ENCODE measurements around the gene HLA-DPB1. TPM values are rescaled to one million over a fixed set of nuclear protein-coding genes. Genes with fewer than 3 reads are reported as not detected.

The HLA-DPB1 gene
- total and polyA plus RNA-seq, 12 donors = 10.8 to 521 (median 120) TPM

DNA sequence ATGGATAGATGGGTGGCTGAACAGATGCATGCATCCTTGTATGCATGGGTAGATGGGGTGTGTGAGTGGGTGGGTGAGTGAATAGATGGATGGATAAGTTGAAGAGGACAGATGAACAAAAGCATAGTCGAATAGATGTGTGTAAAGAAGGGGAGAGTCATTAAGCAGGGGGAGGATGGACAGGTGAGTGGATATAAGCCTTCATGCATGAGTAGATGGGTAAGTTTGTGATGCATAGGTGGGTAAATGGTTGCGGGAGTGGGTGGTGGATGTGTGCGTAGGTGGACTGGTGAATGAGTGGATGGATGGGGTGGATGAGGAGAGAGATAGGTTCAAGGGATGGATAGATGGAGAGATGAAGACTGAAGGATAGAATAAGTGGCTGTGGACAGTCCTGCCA, 29.6 kb downstream of the HLA-DPB1 start:
- no peak for DNase-seq
- H3K36me3 ChIP-seq (replicated peaks in 1 of 2) = no peaks in the 10 kb centered on the region
- H3K4me3 ChIP-seq = no peak overlapping the region
- no peak for TF ChIP-seq POLR2A (IDR thresholded peaks at IDR 0.05)
- no peak for TF ChIP-seq CTCF (IDR thresholded peaks at IDR 0.05)
- peaks cover 0 to 16% (median 4%) of the 10 kb centered on the region in 3 donors for H3K9me3 ChIP-seq (replicated peaks in 1 of 3)
- intact Hi-C loops (cut with DNase I) = no loop called here
- H3K27me3 ChIP-seq = peaks cover 3% of the 10 kb centered on the region
- 68 to 87% (median 80%) methylated on average over 3 of the region's 3 CpGs for WGBS, 4 donors
- no peak overlapping the region for H3K27ac ChIP-seq
- H3K4me1 ChIP-seq (replicated peaks in 1 of 2) = no peaks in the 10 kb centered on the region

GRCh38 chr6:33105916-33106871, 30.4 kb downstream of the HLA-DPB1 start:
- H3K36me3 ChIP-seq (replicated peaks in 1 of 2) = no peaks in the 10 kb centered on the region
- intact Hi-C loops (cut with DNase I) = no loop called here
- H3K9me3 ChIP-seq (replicated peaks in 1 of 3) = peaks cover 0 to 9% (median 0%) of the 10 kb centered on the region in 3 donors
- WGBS, 4 donors = 65 to 80% (median 68%) methylated on average over 8 to 9 of the region's 9 CpGs
- H3K4me1 ChIP-seq (replicated peaks in 1 of 2) = no peaks in the 10 kb centered on the region
- no peak for TF ChIP-seq CTCF (IDR thresholded peaks at IDR 0.05)
- TF ChIP-seq POLR2A (IDR thresholded peaks at IDR 0.05) = no peak
- H3K27me3 ChIP-seq = peaks cover 3% of the 10 kb centered on the region
- no peak for DNase-seq
- H3K4me3 ChIP-seq = no peak overlapping the region
- H3K27ac ChIP-seq = no peak overlapping the region

DNA sequence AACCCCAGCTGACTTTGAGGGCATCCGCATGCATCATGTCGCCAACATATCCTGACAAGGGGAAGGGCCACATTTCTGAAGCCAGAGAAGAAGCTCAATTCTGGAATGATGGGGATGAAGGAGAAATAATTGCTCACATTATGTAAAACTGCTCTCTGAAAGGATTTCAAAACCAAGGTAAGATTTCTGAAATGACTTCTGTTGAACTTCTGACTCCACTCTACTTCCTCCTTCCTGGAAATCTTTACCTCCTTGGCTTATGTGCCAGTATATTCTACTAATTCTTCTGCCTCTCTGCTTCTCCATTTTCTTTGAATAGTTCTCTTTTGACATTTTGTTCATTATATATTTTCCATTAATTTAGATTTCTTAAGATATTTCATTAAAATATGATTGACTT, 31.9 kb downstream of the HLA-DPB1 start:
- Histone ChIP-seq H3K4me3 (no peak overlapping the region), H3K36me3 (replicated peaks in 1 of 2) (no peaks in the 10 kb centered on the region), H3K9me3 (replicated peaks in 1 of 3) (no peaks in the 10 kb centered on the region), H3K27ac (no peak overlapping the region), H3K4me1 (replicated peaks in 1 of 2) (no peaks in the 10 kb centered on the region), H3K27me3 (peaks cover 3% of the 10 kb centered on the region)
- 54 to 90% (median 75%) methylated on average over 2 of the region's 2 CpGs for WGBS, 4 donors
- DNase-seq = no peak
- intact Hi-C loops (cut with DNase I) = no loop called here
- TF ChIP-seq POLR2A (IDR thresholded peaks at IDR 0.05) (no peak), CTCF (IDR thresholded peaks at IDR 0.05) (no peak)

DNA sequence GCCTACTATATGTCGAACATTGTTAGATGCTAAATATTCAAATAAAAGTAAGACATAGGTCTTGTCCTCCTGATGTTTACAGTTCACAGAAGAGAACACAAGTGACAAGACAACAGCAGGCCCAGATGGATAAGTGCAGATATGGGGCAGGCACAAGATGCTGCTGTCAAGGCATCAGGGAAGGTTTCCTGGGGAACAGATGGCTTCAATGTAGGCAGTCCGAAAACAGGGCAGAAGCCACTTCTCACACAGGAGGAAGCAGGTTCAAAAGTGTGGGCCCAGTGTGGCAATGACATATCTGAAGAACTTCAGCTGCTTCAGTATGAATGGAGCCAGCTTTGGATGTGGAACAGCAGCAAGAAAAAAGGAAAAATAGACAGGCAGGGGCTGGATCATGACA, 32.5 kb downstream of the HLA-DPB1 start:
- intact Hi-C loops (cut with DNase I) = no loop called here
- Histone ChIP-seq H3K9me3 (replicated peaks in 1 of 3) (no peaks in the 10 kb centered on the region), H3K27me3 (peaks cover 3% of the 10 kb centered on the region), H3K4me1 (replicated peaks in 1 of 2) (no peaks in the 10 kb centered on the region), H3K27ac (no peak overlapping the region), H3K36me3 (replicated peaks in 1 of 2) (no peaks in the 10 kb centered on the region), H3K4me3 (no peak overlapping the region)
- TF ChIP-seq POLR2A (IDR thresholded peaks at IDR 0.05) (no peak), CTCF (IDR thresholded peaks at IDR 0.05) (no peak)
- DNase-seq = no peak
- 60 to 69% (median 64%) methylated on average over 2 of the region's 2 CpGs for WGBS, 4 donors
